Activated T-cell treated with anti-CD3 and anti-CD28 coated beads, Interleukin-2, amount 50 U/mL, for 1 hour (primary cell): ENCODE data around the gene AKAP13.
"Not testable (repeated sequence)": the region's sequence is repeated elsewhere in the genome, so short reads cannot be mapped to it uniquely, and the experiment has no call there.

Source experiments
- DNase-seq: peaks from one replicate; pipeline ENCODE4 v3.0.0-alpha.2; 2020

AKAP13 gene

GRCh38 chr15:85503151-85503799 is 122.9 kb downstream of the AKAP13 start:
- no peak for DNase-seq

GRCh38 chr15:85504749-85505676 is 124.6 kb downstream of the AKAP13 start:
- DNase-seq, result no peak

GRCh38 chr15:85507114-85507513 is 126.7 kb downstream of the AKAP13 start:
- DNase-seq, result no peak

- no peak for DNase-seq
Observed at GRCh38 chr15:85509973-85510372, 129.6 kb downstream of the AKAP13 start.

GRCh38 chr15:85514413-85514812 is 134.0 kb downstream of the AKAP13 start:
- DNase-seq, result no peak

- DNase-seq, result no peak
Observed at GRCh38 chr15:85515212-85515611, 134.8 kb downstream of the AKAP13 start.

DNA sequence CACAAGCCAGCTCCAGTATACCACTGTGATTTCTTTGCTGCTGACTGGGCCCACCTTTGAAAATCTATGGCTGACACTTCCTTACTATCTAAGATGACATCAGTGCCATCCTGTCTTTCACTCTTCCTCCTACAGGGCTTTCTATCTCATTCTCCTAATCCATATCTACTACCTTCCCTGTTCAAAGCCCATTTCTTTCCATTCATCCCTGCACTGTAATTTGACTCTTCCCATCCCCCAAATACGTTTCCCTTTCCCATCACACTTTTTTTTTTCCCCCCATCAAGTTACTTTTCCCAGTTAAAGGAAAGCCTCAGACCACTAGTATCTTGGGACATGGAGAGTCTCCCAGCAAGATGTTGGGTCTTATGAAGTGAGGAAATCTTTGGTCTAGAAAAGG is 136.7 kb downstream of the AKAP13 start:
- DNase-seq, result no peak

DNA sequence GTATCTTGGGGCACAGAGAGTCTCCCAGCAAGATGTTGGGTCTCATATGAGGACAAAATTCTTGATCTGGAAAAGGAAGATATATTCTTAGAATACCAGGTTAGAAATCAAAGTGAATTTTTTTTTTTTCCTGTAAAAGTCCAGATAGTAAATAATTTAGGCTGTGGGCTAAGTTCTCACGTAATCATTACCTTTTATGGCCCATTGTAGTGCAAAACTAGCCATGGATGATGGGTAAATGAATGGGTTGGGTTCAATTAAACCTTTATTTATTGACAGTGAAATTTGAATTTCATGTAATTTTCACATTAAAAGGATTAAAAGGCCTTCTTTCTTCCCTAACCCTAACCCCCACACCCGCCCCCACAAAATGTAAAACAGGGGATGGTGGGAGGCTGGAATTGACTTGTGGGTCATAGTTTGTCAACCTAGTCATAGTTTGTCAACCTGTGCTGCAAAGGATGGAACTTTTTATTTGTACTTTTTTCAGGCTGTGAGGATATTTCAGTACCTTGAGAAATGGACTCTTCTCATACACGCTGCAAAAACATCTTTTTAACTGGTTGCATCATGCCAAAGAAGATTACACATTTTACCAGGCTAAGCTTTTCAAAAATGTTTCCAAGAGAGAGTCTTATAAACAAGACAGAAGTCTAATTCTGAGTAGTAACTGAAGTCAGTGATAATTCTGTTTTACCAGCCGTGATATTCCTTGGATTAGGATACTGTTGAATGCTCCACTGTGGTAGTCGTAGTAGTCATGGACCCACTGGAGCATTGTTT is 138.8 kb downstream of the AKAP13 start:
- no peak for DNase-seq

- DNase-seq, result no peak
Observed at GRCh38 chr15:85520650-85521049, 140.2 kb downstream of the AKAP13 start.

- no peak for DNase-seq
Observed at GRCh38 chr15:85523530-85523929, 143.1 kb downstream of the AKAP13 start.

- DNase-seq, result no peak
Observed at GRCh38 chr15:85525755-85526154, 145.4 kb downstream of the AKAP13 start.

DNA sequence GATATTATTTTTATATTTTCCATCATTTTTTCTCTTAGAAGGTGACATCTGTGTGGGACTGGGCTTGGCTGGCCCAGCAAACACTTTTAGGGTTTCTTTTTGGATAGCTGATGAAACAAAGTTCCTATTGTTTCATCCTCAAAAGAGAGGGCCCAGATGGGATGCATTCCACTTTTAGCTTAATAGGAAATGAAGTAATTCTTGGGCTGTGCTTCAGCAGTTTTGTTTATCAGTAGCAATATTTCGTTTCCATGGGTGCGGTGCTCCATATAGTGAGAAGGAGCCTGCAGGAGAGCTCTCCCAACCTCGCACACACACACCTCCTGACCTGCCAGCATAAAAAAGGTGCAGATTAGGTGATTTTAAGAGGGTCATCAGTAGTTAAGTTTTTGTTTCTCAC is 147.5 kb downstream of the AKAP13 start:
- no peak for DNase-seq

GRCh38 chr15:85530079-85530478 is 149.7 kb downstream of the AKAP13 start:
- DNase-seq, result no peak

DNA sequence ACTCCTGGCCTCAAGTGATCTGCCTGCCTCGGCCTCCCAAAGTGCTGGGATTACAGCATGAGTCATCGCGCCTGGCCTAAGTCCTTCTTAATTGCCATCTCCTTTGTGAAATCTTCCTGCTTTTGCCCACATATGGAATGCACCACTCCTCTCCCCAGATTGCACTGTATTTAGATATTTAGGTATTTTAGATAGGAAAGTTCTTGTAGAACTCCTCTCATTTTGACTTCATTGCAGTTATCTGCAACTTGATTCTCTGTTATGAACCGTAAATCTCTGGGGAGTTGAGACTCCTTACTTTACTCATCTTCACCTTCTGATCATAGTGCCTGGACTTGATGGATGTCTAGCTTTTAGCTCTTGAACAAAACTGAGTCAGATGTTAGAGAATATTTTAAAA is 150.7 kb downstream of the AKAP13 start:
- DNase-seq, result no peak

- no peak for DNase-seq
Observed at GRCh38 chr15:85532689-85533088, 152.3 kb downstream of the AKAP13 start.

- no peak for DNase-seq
Observed at GRCh38 chr15:85534031-85534430, 153.6 kb downstream of the AKAP13 start.

DNA sequence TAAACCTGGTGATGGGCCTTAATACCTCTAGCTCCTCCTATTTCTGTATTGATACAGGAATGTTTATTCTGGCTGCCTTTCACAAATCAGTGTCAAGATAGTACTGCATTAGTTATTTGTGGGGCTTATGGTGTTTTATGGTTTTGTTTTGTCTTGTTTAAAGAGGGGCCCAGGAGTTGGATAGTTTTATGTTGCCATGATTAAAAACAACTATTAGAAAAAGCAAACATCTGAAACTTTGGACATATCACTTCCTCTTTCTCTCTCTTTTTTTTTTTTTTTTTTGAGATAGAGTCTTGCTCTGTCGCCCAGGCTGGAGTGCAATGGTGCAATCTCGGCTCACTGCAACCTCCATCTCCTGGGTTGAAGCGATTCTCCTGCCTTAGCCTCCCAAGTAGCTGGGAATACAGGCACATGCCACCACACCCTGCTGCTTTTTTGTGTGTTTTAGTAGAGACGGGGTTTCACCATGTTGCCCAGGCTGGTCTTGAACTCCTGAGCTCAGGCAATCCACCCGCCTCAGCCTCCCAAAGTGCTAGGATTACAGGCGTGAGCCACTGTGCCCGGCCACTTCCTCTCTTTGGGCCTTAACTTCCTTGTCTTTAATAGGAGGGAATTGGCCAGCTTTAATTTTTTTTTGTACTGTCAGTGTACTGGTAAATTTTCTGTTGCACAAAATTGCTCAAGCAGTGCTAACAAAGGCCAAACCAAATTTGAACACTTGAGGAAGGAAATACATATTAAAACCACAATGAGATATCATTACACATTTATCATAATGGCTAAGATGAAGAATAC is 155.3 kb downstream of the AKAP13 start:
- DNase-seq, result not testable (repeated sequence)

DNA sequence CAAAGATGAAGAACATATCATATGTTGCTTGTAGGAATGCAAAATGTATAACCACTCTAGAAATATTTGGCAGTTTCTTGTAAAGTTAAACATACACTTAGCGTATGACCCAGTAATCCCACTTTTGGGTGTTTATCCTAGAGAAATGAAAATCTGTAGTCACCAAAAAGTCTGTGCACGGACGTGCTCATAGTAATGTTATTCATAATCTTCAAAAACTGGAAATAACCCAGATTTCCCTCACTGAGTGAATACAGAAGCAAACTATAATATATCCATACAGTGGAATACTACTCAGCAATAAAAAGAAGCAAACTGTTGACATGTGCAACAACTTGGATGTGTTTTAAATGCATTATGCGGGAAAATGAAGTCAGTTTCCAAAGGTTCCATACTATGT is 155.9 kb downstream of the AKAP13 start:
- no peak for DNase-seq

- no peak for DNase-seq
Observed at GRCh38 chr15:85539491-85539890, 159.1 kb downstream of the AKAP13 start.

- DNase-seq, result no peak
Observed at GRCh38 chr15:85540085-85540797, 159.8 kb downstream of the AKAP13 start.

DNA sequence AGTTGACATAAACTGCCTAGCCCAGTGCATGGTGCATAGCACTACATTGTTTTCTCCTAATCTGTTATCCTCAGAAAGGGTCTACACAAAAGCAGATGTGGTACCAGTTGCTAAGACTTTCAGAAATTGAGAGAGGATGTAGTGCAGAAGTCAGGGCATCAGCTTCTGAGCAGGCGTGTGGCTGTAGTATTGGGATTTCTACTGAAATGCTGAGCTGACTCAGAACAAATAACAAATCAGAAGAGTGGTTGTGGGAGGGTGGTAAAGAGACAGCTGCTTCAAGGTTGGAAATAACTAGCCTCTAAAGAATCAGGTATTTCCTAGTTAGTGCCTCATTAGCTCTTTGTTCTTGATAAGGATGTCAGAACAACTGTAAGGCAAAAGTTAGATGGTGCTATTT is 161.3 kb downstream of the AKAP13 start:
- no peak for DNase-seq

DNA sequence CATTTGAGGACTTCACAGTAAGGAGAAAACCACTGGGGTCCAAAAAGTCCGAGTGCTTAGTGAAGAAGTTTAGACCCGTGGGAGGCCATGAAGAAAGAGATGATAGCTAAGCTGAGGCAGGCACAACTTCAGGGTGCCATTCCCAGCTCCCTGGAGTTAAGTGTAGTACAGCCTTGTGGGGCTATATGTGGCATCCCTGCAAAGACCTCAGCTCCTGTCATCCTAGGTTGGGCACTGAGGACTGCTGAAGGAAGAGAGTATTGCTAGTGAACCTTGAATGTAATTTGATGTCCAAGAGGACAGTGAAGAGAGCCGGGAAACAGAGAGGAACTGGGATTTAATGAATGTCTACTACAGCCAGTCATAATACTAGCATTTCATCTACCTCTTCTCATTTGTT is 162.1 kb downstream of the AKAP13 start:
- no peak for DNase-seq
